Measurements from ENCODE around the gene ABHD14A.

Gene ABHD14A

DNA sequence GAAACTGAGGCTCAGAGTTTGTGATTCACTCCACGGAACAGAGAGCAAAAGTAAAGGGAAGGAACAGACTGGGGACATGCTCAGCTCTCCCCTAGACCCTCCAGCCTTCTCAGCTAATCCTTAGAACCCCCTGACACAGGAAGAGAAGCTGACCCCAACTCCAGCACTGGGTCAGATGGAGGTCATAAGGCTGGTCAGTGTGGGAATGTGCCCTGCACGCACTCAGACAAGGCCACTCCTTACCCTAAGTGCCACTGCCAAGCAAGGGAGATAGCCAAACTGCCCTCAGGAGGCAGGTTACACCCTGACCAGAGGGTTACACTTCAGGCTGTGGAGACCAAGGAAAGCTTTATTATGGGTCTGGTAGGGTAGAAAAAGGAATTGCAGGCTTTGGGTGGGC, 19.7 kb downstream of the ABHD14A start:
- Histone ChIP-seq H3K36me3 (ENCODE audit: control insufficient read depth in 1 of 2, insufficient read depth in 2 of 2, low read length in 2 of 2) (peaks cover 17 to 31% of the 10 kb centered on the region in 2 donors), H3K4me1 (ENCODE audit: control insufficient read depth in 1 of 2, insufficient read depth in 2 of 2, low read length in 2 of 2) (peaks cover 12 to 15% of the 10 kb centered on the region in 2 donors), H3K27ac (ENCODE audit: low read length) (peak overlapping the region; percentile 91), H3K9me3 (ENCODE audit: control insufficient read depth in 1 of 2, low read length in 2 of 2) (no peaks in the 10 kb centered on the region), H3K27me3 (ENCODE audit: low read depth, low read length) (no peaks in the 10 kb centered on the region), H3K4me3 (ENCODE audit: low read depth in 1 of 2, low read length in 2 of 2) (peak overlapping the region; percentile 86 to 93)

- H3K36me3 ChIP-seq (ENCODE audit: control insufficient read depth in 1 of 2, insufficient read depth in 2 of 2, low read length in 2 of 2): peaks cover 17 to 31% of the 10 kb centered on the region in 2 donors
- no peaks in the 10 kb centered on the region for H3K27me3 ChIP-seq (ENCODE audit: low read depth, low read length)
- peaks cover 12 to 14% of the 10 kb centered on the region in 2 donors for H3K4me1 ChIP-seq (ENCODE audit: control insufficient read depth in 1 of 2, insufficient read depth in 2 of 2, low read length in 2 of 2)
- peak within 1 kb of the TSS; percentile 91 for H3K27ac ChIP-seq (ENCODE audit: low read length)
- H3K4me3 ChIP-seq (ENCODE audit: low read depth in 1 of 2, low read length in 2 of 2): peak within 1 kb of the TSS; percentile 86 to 93
- no peaks in the 10 kb centered on the region for H3K9me3 ChIP-seq (ENCODE audit: control insufficient read depth in 1 of 2, low read length in 2 of 2)
Measured at GRCh38 chr3:51995346-51996163, 20.7 kb downstream of the ABHD14A start, which contains the start of gene RPL29. Gene RPL29, minus strand, starts transcription at chr3:51995895. Its CDS starts 434 bp downstream, at chr3:51995461.

DNA sequence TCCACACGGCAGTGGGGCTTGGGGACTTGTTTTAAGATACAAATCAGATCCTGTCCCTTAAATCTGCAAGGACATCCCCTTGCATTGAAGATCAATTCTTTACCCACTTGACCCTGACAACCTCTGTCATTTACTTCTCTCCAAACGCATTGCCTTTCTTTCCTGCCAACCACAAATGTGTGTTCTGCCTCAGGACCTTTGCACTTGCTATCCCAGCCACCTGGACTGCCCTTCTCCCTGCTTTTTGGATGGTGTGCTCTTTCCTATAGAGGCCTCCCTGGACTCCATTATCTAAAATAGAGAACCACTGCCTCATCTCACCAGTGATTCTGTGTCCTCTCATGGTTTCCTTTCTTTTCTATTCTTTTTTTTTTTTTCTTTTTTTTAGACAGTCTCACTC, 22.3 kb downstream of the ABHD14A start:
- Histone ChIP-seq H3K36me3 (ENCODE audit: control insufficient read depth in 1 of 2, insufficient read depth in 2 of 2, low read length in 2 of 2) (peaks cover 17 to 25% of the 10 kb centered on the region in 2 donors), H3K27ac (ENCODE audit: low read length) (no peak overlapping the region), H3K9me3 (ENCODE audit: control insufficient read depth in 1 of 2, low read length in 2 of 2) (no peaks in the 10 kb centered on the region), H3K4me1 (ENCODE audit: control insufficient read depth in 1 of 2, insufficient read depth in 2 of 2, low read length in 2 of 2) (peaks cover 12 to 18% of the 10 kb centered on the region in 2 donors), H3K27me3 (ENCODE audit: low read depth, low read length) (no peaks in the 10 kb centered on the region), H3K4me3 (ENCODE audit: low read depth in 1 of 2, low read length in 2 of 2) (no peak overlapping the region)

- peaks cover 12 to 18% of the 10 kb centered on the region in 2 donors for H3K4me1 ChIP-seq (ENCODE audit: control insufficient read depth in 1 of 2, insufficient read depth in 2 of 2, low read length in 2 of 2)
- H3K27ac ChIP-seq (ENCODE audit: low read length): no peak overlapping the region
- H3K9me3 ChIP-seq (ENCODE audit: control insufficient read depth in 1 of 2, low read length in 2 of 2): no peaks in the 10 kb centered on the region
Measured at GRCh38 chr3:51997935-51998596, 23.2 kb downstream of the ABHD14A start.

GRCh38 chr3:51998774-51999173, 23.9 kb downstream of the ABHD14A start:
- Histone ChIP-seq H3K27me3 (ENCODE audit: low read depth, low read length) (no peaks in the 10 kb centered on the region), H3K4me1 (ENCODE audit: control insufficient read depth in 1 of 2, insufficient read depth in 2 of 2, low read length in 2 of 2) (peaks cover 12 to 18% of the 10 kb centered on the region in 2 donors), H3K27ac (ENCODE audit: low read length) (no peak overlapping the region), H3K9me3 (ENCODE audit: control insufficient read depth in 1 of 2, low read length in 2 of 2) (no peaks in the 10 kb centered on the region), H3K4me3 (ENCODE audit: low read depth in 1 of 2, low read length in 2 of 2) (no peak overlapping the region), H3K36me3 (ENCODE audit: control insufficient read depth in 1 of 2, insufficient read depth in 2 of 2, low read length in 2 of 2) (peaks cover 10% of the 10 kb centered on the region in 2 donors)

More at GRCh38 chr3:51997935-51998596, 23.2 kb downstream of the ABHD14A start:
- Histone ChIP-seq H3K4me3 (ENCODE audit: low read depth in 1 of 2, low read length in 2 of 2) (no peak overlapping the region), H3K27me3 (ENCODE audit: low read depth, low read length) (no peaks in the 10 kb centered on the region), H3K36me3 (ENCODE audit: control insufficient read depth in 1 of 2, insufficient read depth in 2 of 2, low read length in 2 of 2) (peaks cover 10 to 17% of the 10 kb centered on the region in 2 donors)

GRCh38 chr3:51999846-52000245, 25.0 kb downstream of the ABHD14A start:
- no peaks in the 10 kb centered on the region for H3K27me3 ChIP-seq (ENCODE audit: low read depth, low read length)

DNA sequence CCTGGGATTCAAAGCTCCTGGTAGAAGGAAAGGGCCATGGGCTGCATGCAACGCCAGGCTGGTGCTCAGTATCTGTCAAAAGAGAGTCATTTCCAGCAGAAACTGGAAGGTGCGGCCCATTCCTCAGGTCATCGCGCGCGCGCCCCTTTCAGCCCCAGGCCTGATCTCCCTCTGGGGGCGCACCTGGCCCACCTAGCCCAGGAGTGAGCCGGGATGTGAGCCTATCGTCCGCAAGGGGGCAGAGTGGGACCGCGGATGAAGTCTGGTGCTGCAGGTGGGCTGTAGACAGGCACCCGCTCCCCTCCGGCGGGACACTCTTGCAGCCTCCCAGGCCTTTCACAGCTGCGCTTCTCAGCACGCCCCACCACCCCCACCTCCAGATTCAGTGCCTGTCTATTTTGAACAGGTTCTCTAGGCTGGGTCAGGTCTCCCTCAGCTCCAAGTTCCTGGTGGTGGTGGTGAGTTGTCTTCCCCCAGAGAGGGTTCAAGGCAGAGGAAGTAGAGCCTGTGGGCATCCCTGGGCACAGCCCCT, 26.6 kb downstream of the ABHD14A start:
- Histone ChIP-seq H3K27me3 (ENCODE audit: low read depth, low read length) (no peaks in the 10 kb centered on the region), H3K9me3 (ENCODE audit: control insufficient read depth in 1 of 2, low read length in 2 of 2) (no peaks in the 10 kb centered on the region), H3K36me3 (ENCODE audit: control insufficient read depth in 1 of 2, insufficient read depth in 2 of 2, low read length in 2 of 2) (no peaks in the 10 kb centered on the region), H3K4me3 (ENCODE audit: low read depth in 1 of 2, low read length in 2 of 2) (no peak overlapping the region), H3K27ac (ENCODE audit: low read length) (no peak overlapping the region), H3K4me1 (ENCODE audit: control insufficient read depth in 1 of 2, insufficient read depth in 2 of 2, low read length in 2 of 2) (peaks cover 0 to 26% of the 10 kb centered on the region in 2 donors)

More at GRCh38 chr3:51999846-52000245, 25.0 kb downstream of the ABHD14A start:
- no peak overlapping the region for H3K27ac ChIP-seq (ENCODE audit: low read length)
- H3K36me3 ChIP-seq (ENCODE audit: control insufficient read depth in 1 of 2, insufficient read depth in 2 of 2, low read length in 2 of 2): peaks cover under 1% of the 10 kb centered on the region in 2 donors
- no peak overlapping the region for H3K4me3 ChIP-seq (ENCODE audit: low read depth in 1 of 2, low read length in 2 of 2)
- H3K9me3 ChIP-seq (ENCODE audit: control insufficient read depth in 1 of 2, low read length in 2 of 2): no peaks in the 10 kb centered on the region
- peaks cover 3 to 15% of the 10 kb centered on the region in 2 donors for H3K4me1 ChIP-seq (ENCODE audit: control insufficient read depth in 1 of 2, insufficient read depth in 2 of 2, low read length in 2 of 2)

DNA sequence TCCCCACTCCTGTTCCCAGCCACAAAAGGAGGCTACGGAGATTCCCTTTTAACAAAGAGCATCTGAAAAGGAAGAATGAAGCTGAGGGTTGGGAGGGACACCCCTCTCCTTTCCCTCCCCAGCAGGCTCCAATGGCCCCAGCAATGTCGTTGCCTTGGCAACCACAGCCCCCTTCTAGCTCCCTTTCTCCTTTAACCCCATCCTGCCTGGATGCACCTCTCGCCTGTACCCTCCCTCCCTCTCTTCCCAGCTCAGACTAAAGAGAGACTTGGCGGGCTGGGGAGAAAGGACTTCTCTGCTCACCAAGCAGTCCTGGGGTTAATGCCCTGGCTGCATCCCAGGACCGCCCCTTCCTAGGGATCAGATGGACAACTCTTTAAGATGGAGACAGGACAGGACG, 27.9 kb downstream of the ABHD14A start:
- Histone ChIP-seq H3K27me3 (ENCODE audit: low read depth, low read length) (no peaks in the 10 kb centered on the region), H3K9me3 (ENCODE audit: control insufficient read depth in 1 of 2, low read length in 2 of 2) (no peaks in the 10 kb centered on the region), H3K4me1 (ENCODE audit: control insufficient read depth in 1 of 2, insufficient read depth in 2 of 2, low read length in 2 of 2) (peaks cover 0 to 28% of the 10 kb centered on the region in 2 donors), H3K36me3 (ENCODE audit: control insufficient read depth in 1 of 2, insufficient read depth in 2 of 2, low read length in 2 of 2) (no peaks in the 10 kb centered on the region), H3K4me3 (ENCODE audit: low read depth in 1 of 2, low read length in 2 of 2) (no peak overlapping the region), H3K27ac (ENCODE audit: low read length) (no peak overlapping the region)

DNA sequence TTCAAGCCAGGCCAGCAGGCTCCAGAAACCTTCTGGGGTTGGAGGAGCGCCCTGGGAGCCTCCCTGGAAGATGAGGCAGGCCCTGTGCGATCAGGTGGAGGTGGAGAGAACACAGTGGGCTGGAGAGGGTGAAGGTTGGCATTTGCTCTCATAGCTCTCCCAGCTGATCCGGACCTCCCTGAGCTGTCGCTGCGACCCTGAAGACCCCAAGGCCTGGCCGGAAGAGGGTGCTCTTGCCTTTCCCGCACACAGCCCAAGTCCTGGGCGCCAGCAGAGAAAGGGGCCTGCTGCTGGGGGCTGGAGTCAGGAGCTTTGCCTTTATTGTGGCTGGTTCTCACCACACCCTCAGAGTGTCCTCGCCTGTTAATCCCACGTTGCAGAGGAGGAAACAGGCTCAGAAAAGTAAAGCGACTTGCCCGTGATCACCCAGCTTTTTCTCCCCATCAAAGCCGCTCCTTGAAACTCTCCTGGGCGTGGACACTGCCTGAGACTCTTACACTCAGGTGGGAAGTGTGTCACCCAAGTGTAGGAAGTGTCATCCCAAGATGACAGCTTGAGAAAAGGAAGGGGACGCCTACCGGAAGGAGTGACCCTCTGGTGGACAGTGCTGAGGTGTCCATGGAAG, 29.4 kb downstream of the ABHD14A start:
- no peaks in the 10 kb centered on the region for H3K36me3 ChIP-seq (ENCODE audit: control insufficient read depth in 1 of 2, insufficient read depth in 2 of 2, low read length in 2 of 2)
- H3K27me3 ChIP-seq (ENCODE audit: low read depth, low read length): no peaks in the 10 kb centered on the region
- no peak overlapping the region for H3K27ac ChIP-seq (ENCODE audit: low read length)
- no peaks in the 10 kb centered on the region for H3K9me3 ChIP-seq (ENCODE audit: control insufficient read depth in 1 of 2, low read length in 2 of 2)
- no peak overlapping the region for H3K4me3 ChIP-seq (ENCODE audit: low read depth in 1 of 2, low read length in 2 of 2)
- H3K4me1 ChIP-seq (ENCODE audit: control insufficient read depth in 1 of 2, insufficient read depth in 2 of 2, low read length in 2 of 2): peaks cover 0 to 28% of the 10 kb centered on the region in 2 donors

DNA sequence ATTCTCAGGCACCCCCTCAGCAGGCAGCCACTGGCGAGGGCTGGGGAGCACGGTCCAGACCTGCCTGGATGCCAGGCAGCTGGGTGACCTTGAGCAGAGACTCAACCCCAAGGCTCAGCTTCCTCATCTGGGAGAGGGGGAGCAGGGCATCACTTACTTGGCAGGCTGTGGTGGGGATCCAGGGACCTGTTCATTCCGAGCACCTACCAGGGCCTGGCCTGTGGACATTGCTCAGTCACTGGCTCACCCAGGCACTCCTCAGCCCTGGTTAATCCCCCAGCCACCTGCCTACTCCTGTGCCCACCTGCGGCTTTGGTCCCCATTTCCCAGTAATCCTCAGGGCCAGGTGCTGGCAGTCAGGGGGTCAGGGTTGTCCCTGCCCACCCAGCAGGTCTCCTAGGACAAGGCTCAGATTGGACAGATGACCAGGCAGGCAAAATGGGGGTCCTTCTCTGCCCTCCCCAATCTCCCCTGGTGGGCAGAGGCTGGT, 30.1 kb downstream of the ABHD14A start:
- Histone ChIP-seq H3K36me3 (ENCODE audit: control insufficient read depth in 1 of 2, insufficient read depth in 2 of 2, low read length in 2 of 2) (no peaks in the 10 kb centered on the region), H3K27ac (ENCODE audit: low read length) (no peak overlapping the region), H3K9me3 (ENCODE audit: control insufficient read depth in 1 of 2, low read length in 2 of 2) (no peaks in the 10 kb centered on the region), H3K27me3 (ENCODE audit: low read depth, low read length) (no peaks in the 10 kb centered on the region), H3K4me3 (ENCODE audit: low read depth in 1 of 2, low read length in 2 of 2) (no peak overlapping the region), H3K4me1 (ENCODE audit: control insufficient read depth in 1 of 2, insufficient read depth in 2 of 2, low read length in 2 of 2) (peaks cover 0 to 28% of the 10 kb centered on the region in 2 donors)

- Histone ChIP-seq H3K27me3 (ENCODE audit: low read depth, low read length) (no peaks in the 10 kb centered on the region), H3K4me3 (ENCODE audit: low read depth in 1 of 2, low read length in 2 of 2) (no peak overlapping the region), H3K9me3 (ENCODE audit: control insufficient read depth in 1 of 2, low read length in 2 of 2) (no peaks in the 10 kb centered on the region), H3K4me1 (ENCODE audit: control insufficient read depth in 1 of 2, insufficient read depth in 2 of 2, low read length in 2 of 2) (peaks cover 0 to 28% of the 10 kb centered on the region in 2 donors), H3K27ac (ENCODE audit: low read length) (no peak overlapping the region), H3K36me3 (ENCODE audit: control insufficient read depth in 1 of 2, insufficient read depth in 2 of 2, low read length in 2 of 2) (no peaks in the 10 kb centered on the region)
Measured at GRCh38 chr3:52005571-52005986, 30.7 kb downstream of the ABHD14A start.

Data from muscle layer of duodenum (tissue), 2 donors.